ENCODE results near the gene ENPP3.

GRCh38 chr6:131739136-131739535, 102.0 kb downstream of the ENPP3 start:
- TF ChIP-seq CTCF (IDR thresholded peaks at IDR 0.05) (no peak), POLR2AphosphoS5 (IDR thresholded peaks at IDR 0.05) (no peak), POLR2A (IDR thresholded peaks at IDR 0.05) (no peak)
